AML-193 (cell line): ENCODE results near the gene CNTNAP2.
"Not testable (repeated sequence)": the region's sequence is repeated elsewhere in the genome, so short reads cannot be mapped to it uniquely, and the experiment has no call there.

Source experiments
- DNase-seq, 2 experiments: peaks; one replicate each; lab custom pipeline; 2025; lab: John Stamatoyannopoulos, UW

Gene CNTNAP2

GRCh38 chr7:148028165-148028564 lies 1911.6 kb downstream of the CNTNAP2 start:
- no peak for DNase-seq

- no peak for DNase-seq
Observed at GRCh38 chr7:148031019-148031418, 1914.4 kb downstream of the CNTNAP2 start.

- no peak for DNase-seq
Observed at GRCh38 chr7:148031811-148032210, 1915.2 kb downstream of the CNTNAP2 start.

GRCh38 chr7:148035950-148036349 lies 1919.3 kb downstream of the CNTNAP2 start:
- no peak for DNase-seq

- DNase-seq: no peak
Observed at GRCh38 chr7:148037044-148037443, 1920.4 kb downstream of the CNTNAP2 start.

- DNase-seq: no peak
Observed at GRCh38 chr7:148041156-148041555, 1924.6 kb downstream of the CNTNAP2 start.

GRCh38 chr7:148042935-148043631 lies 1926.5 kb downstream of the CNTNAP2 start:
- DNase-seq: no peak

- DNase-seq: no peak
Observed at GRCh38 chr7:148044173-148044572, 1927.6 kb downstream of the CNTNAP2 start.

GRCh38 chr7:148045521-148045920 lies 1928.9 kb downstream of the CNTNAP2 start:
- DNase-seq: no peak

GRCh38 chr7:148049068-148049467 lies 1932.5 kb downstream of the CNTNAP2 start:
- no peak for DNase-seq

- DNase-seq: no peak
Observed at GRCh38 chr7:148050492-148051158, 1934.0 kb downstream of the CNTNAP2 start.

- no peak for DNase-seq
Observed at GRCh38 chr7:148056406-148056805, 1939.8 kb downstream of the CNTNAP2 start.

- DNase-seq: no peak
Observed at GRCh38 chr7:148058092-148058491, 1941.5 kb downstream of the CNTNAP2 start.

GRCh38 chr7:148058753-148059152 lies 1942.2 kb downstream of the CNTNAP2 start:
- DNase-seq: no peak

- DNase-seq: no peak
Observed at GRCh38 chr7:148060724-148061123, 1944.1 kb downstream of the CNTNAP2 start.

GRCh38 chr7:148078111-148078510 lies 1961.5 kb downstream of the CNTNAP2 start:
- not testable (repeated sequence) for DNase-seq

GRCh38 chr7:148079206-148080080 lies 1962.8 kb downstream of the CNTNAP2 start:
- no peak for DNase-seq

- no peak for DNase-seq
Observed at GRCh38 chr7:148083448-148083847, 1966.8 kb downstream of the CNTNAP2 start.

- DNase-seq: peak; percentile 3 to 30
Observed at GRCh38 chr7:148084138-148084537, 1967.5 kb downstream of the CNTNAP2 start.

GRCh38 chr7:148091882-148092281 lies 1975.3 kb downstream of the CNTNAP2 start:
- no peak for DNase-seq

GRCh38 chr7:148093375-148094166 lies 1977.0 kb downstream of the CNTNAP2 start:
- DNase-seq: no peak

GRCh38 chr7:148095066-148095465 lies 1978.5 kb downstream of the CNTNAP2 start:
- no peak for DNase-seq
